Central memory CD4-positive, alpha-beta T cell (primary cell): ENCODE results near the gene AATF.

Experiments used
- DNase-seq: peaks from one replicate; pipeline ENCODE4 v3.0.0; 2022

AATF gene

GRCh38 chr17:36983618-36984017 lies 34.9 kb downstream of the AATF start:
- DNase-seq, result no peak

GRCh38 chr17:36989173-36989572 lies 40.4 kb downstream of the AATF start:
- DNase-seq, result no peak

GRCh38 chr17:36992701-36993100 lies 43.9 kb downstream of the AATF start:
- no peak for DNase-seq

- no peak for DNase-seq
Measured at GRCh38 chr17:36993227-36993626, 44.5 kb downstream of the AATF start.

- DNase-seq, result no peak
Measured at GRCh38 chr17:36994438-36994837, 45.7 kb downstream of the AATF start.

- no peak for DNase-seq
Measured at GRCh38 chr17:36999471-36999870, 50.7 kb downstream of the AATF start.

- DNase-seq, result no peak
Measured at GRCh38 chr17:37016780-37017179, 68.0 kb downstream of the AATF start.

- no peak for DNase-seq
Measured at GRCh38 chr17:37017404-37017803, 68.7 kb downstream of the AATF start.

- no peak for DNase-seq
Measured at GRCh38 chr17:37019117-37019740, 70.5 kb downstream of the AATF start.

- no peak for DNase-seq
Measured at GRCh38 chr17:37019741-37020129, 71.0 kb downstream of the AATF start.

GRCh38 chr17:37024181-37024637 lies 75.5 kb downstream of the AATF start:
- no peak for DNase-seq

- DNase-seq, result no peak
Measured at GRCh38 chr17:37025238-37025637, 76.5 kb downstream of the AATF start.

GRCh38 chr17:37025847-37026530 lies 77.2 kb downstream of the AATF start:
- no peak for DNase-seq

GRCh38 chr17:37026531-37026869 lies 77.7 kb downstream of the AATF start:
- DNase-seq, result no peak

- no peak for DNase-seq
Measured at GRCh38 chr17:37028040-37028439, 79.3 kb downstream of the AATF start.

GRCh38 chr17:37031493-37032083 lies 82.8 kb downstream of the AATF start:
- DNase-seq, result no peak

- no peak for DNase-seq
Measured at GRCh38 chr17:37037590-37038155, 88.9 kb downstream of the AATF start.

- no peak for DNase-seq
Measured at GRCh38 chr17:37039269-37039668, 90.5 kb downstream of the AATF start.

GRCh38 chr17:37041932-37042331 lies 93.2 kb downstream of the AATF start:
- DNase-seq, result no peak

- no peak for DNase-seq
Measured at GRCh38 chr17:37043201-37043600, 94.4 kb downstream of the AATF start.

GRCh38 chr17:37045351-37045922 lies 96.7 kb downstream of the AATF start:
- DNase-seq, result no peak

- peak; percentile 48 for DNase-seq
Measured at GRCh38 chr17:37047631-37048104, 98.9 kb downstream of the AATF start.

GRCh38 chr17:37048811-37049210 lies 100.1 kb downstream of the AATF start:
- DNase-seq, result no peak

- DNase-seq, result no peak
Measured at GRCh38 chr17:37050920-37051319, 102.2 kb downstream of the AATF start.
